ENCODE data around the gene ICAM3. TPM values are rescaled to one million over a fixed set of nuclear protein-coding genes. Genes with fewer than 3 reads are reported as not detected.
A peak's percentile ranks its signal among the peaks of the same experiment; 100 is the strongest.

Gene ICAM3
- total RNA-seq, 1 experiment from 2014 or later, result 7.9 TPM

DNA sequence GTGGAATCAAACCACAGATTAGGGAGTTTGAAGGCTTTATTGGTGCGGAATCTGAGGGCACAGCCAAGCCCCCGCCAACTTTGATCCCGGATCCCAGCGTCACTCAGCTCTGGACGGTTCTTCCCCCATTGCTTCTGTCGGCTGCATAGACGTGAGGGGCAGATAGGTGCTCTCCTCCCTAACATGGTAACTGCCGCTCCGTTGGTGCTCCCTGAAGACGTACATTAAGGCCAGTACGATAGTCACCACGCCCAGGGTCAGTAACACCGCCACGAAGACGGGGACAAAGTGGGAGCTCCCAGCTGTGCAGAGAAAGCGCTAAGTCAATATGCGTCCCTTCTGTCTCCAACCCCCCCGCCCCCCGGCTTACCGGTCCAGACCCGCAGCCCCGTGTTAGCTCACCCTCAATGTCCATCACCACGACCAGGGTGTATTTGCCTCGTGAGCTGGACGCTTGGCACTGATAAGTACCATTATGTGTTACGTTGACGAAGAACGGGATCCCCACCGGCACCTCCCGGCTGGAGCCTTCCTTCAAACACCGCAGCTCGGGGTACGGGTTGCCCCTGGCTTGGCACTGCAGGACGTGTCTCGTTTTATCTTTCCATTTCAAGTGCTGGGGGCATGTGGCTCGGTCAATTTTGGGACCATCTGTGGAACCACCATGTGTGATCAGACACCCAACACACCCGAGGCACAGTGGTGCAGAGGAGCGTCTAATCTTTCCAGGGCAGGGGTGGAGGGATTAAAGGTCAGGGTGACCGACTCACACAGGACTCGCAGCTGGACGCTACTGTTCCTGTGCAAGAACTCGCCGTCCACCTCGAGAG lies 5.5 kb downstream of the ICAM3 start:
- Mint-ChIP-seq H3K4me3 (ENCODE audit: unreplicated experiment) (peak overlapping the region; percentile 95), H3K27me3 (ENCODE audit: insufficient read depth, unreplicated experiment) (no peaks in the 10 kb centered on the region), H3K27ac (ENCODE audit: low read depth, unreplicated experiment) (peak overlapping the region; percentile 89), H3K9me3 (ENCODE audit: unreplicated experiment) (no peaks in the 10 kb centered on the region), H3K4me1 (ENCODE audit: insufficient read depth, unreplicated experiment) (no peaks in the 10 kb centered on the region), H3K36me3 (ENCODE audit: insufficient read depth, unreplicated experiment) (peaks cover 18% of the 10 kb centered on the region)
- TF ChIP-seq, protein P1, sequence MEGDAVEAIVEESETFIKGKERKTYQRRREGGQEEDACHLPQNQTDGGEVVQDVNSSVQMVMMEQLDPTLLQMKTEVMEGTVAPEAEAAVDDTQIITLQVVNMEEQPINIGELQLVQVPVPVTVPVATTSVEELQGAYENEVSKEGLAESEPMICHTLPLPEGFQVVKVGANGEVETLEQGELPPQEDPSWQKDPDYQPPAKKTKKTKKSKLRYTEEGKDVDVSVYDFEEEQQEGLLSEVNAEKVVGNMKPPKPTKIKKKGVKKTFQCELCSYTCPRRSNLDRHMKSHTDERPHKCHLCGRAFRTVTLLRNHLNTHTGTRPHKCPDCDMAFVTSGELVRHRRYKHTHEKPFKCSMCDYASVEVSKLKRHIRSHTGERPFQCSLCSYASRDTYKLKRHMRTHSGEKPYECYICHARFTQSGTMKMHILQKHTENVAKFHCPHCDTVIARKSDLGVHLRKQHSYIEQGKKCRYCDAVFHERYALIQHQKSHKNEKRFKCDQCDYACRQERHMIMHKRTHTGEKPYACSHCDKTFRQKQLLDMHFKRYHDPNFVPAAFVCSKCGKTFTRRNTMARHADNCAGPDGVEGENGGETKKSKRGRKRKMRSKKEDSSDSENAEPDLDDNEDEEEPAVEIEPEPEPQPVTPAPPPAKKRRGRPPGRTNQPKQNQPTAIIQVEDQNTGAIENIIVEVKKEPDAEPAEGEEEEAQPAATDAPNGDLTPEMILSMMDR (IDR thresholded peaks at IDR 0.05; ENCODE audit: unreplicated experiment), result no peak
- intact Hi-C loops (cut with micrococcal nuclease), result loop anchor here (2.0 to 5.0 kb wide), 2 partner anchors 45 to 48 kb away; partner anchors contain the start of genes ICAM5 and TYK2
- POLR2A ChIA-PET, result interaction anchor here (0.5 to 3.5 kb wide), 30 partner anchors 9 to 1225 kb away, joined by 3 to 51 read pairs (median 4); partner anchors contain the start of genes CDC37, ELOF1, FDX2 and ICAM4
- DNase-seq (ENCODE audit: unreplicated experiment), result peak; percentile 26
- BruUV-seq (replicated peaks), result TSS peak; percentile 53
- CTCF ChIA-PET, result interaction anchor here (0.6 to 2.1 kb wide), 12 partner anchors 12 to 142 kb away, joined by 3 to 14 read pairs (median 4); no protein-coding TSS in a partner anchor

DNA sequence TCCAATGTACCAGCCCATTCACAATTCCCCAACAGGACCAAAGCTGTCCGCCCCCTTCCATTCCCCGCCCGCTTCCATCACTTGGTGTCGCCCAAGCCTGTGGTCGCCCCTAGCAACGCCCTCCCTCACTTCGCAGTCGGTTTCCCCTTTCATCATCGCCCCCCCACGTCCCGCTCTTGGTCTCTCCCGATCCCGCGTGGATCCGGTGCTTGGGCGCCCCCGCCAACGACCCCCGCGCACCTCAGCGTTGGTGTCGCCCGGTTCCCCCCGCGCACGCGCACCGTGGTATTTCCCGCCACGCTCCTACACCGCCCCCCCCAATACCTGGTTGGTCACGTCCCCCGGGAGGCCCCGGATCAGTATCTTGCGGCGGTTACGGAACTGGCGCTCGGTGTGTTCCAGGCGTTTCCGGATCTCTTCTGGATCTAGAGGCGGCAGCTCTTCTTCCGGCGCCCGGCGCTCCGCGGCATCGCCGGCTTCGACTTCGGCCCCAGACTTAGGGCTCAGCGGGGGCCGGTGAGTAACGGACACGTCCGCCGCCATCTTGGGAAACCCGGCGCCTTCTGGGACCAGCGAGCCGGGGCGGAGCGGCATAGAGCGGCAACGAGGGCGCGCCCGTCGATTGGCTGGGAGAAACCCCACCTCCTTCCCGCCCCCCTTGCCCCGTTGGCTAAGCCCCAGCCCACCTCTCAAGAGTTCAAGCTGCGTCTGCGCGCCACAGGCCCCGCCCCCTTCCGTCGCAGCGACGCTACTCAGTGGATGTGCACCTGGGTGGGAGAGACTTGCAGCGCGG lies 6.3 kb downstream of the ICAM3 start, which contains the start of gene RAVER1:
RAVER1 (minus strand) TSS at position 565 of the 793 bp plus-strand sequence; CDS start at position 543, 22 bp downstream.
- Mint-ChIP-seq H3K4me3 (ENCODE audit: unreplicated experiment) (peak within 1 kb of the TSS; percentile 95), H3K4me1 (ENCODE audit: insufficient read depth, unreplicated experiment) (no peaks in the 10 kb centered on the region), H3K36me3 (ENCODE audit: insufficient read depth, unreplicated experiment) (peaks cover 22% of the 10 kb centered on the region), H3K27ac (ENCODE audit: low read depth, unreplicated experiment) (peak within 1 kb of the TSS; percentile 89), H3K27me3 (ENCODE audit: insufficient read depth, unreplicated experiment) (no peaks in the 10 kb centered on the region), H3K9me3 (ENCODE audit: unreplicated experiment) (no peaks in the 10 kb centered on the region)
- TF ChIP-seq, protein P1 (IDR thresholded peaks at IDR 0.05; ENCODE audit: unreplicated experiment), result no peak
- ChIA-PET CTCF (interaction anchor here (0.6 to 2.1 kb wide), 4 partner anchors 13 to 143 kb away, joined by 3 to 14 read pairs (median 6); no protein-coding TSS in a partner anchor), POLR2A (interaction anchor here (0.7 to 3.5 kb wide), 21 partner anchors 8 to 520 kb away, joined by 3 to 51 read pairs (median 5); partner anchors contain the start of genes CDC37, FDX2, ICAM4 and ICAM5)
- intact Hi-C loops (cut with micrococcal nuclease), result loop anchor here (2.0 to 5.0 kb wide), 2 partner anchors 44 to 49 kb away; partner anchors contain the start of genes ICAM5 and TYK2
- BruUV-seq (replicated peaks), result TSS peak; percentile 48
- DNase-seq (ENCODE audit: unreplicated experiment), result peak; percentile 98

DNA sequence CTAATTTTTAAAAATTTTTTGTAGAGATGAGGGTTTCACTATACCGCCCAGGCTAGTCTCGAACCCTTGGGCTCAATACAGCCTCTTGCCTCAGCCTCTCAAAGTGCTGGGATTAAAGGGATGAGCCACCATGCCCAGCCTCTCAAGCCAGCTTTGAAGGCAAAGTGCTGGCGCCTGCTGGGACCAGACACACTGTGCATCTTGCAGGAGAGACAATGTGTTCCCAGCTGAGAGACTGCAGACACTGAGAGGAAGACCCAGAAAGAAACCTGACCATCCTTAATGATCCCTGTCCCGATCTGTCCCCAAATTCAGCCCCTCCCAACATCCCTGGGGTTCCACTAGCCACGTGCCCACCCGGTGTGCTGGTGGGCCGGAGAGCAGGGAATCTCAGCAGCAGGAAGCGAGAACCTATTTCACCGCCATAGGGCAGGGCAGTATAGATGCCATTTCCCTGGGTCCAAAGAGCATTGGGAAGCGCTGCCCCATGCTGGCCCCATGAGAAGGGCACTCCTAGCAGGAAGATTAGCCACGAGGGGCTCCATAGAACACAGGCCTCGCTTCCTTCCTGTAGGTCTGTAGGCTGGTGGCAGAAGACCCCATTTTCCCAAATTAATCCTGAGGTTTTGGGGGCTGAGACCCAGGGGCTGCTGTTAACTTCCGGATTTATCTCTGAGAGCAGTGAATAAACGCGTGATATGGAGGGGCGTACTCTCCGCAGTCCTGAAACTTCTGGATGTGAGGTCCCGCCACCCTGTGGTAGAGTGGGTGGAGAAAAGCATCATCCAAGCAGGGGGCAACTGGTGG lies 7.1 kb downstream of the ICAM3 start:
- peak overlapping the region; percentile 89 for H3K27ac Mint-ChIP-seq (ENCODE audit: low read depth, unreplicated experiment)
- TF ChIP-seq, protein P1 (IDR thresholded peaks at IDR 0.05; ENCODE audit: unreplicated experiment), result no peak
- no TSS peak for BruUV-seq (replicated peaks)
- peak overlapping the region; percentile 95 for H3K4me3 Mint-ChIP-seq (ENCODE audit: unreplicated experiment)
- H3K27me3 Mint-ChIP-seq (ENCODE audit: insufficient read depth, unreplicated experiment), result no peaks in the 10 kb centered on the region
- POLR2A ChIA-PET, result interaction anchor here (0.6 to 3.5 kb wide), 16 partner anchors 14 to 799 kb away, joined by 3 to 51 read pairs (median 6); partner anchors contain the start of genes CDC37, FDX2, ICAM4 and ICAM5
- intact Hi-C loops (cut with micrococcal nuclease), result loop anchor here (2.0 to 5.0 kb wide), 2 partner anchors 44 to 50 kb away; partner anchors contain the start of genes ICAM5 and TYK2
- no peaks in the 10 kb centered on the region for H3K9me3 Mint-ChIP-seq (ENCODE audit: unreplicated experiment)
- CTCF ChIA-PET, result interaction anchor here (0.6 to 1.4 kb wide), 9 partner anchors 12 to 507 kb away, joined by 3 to 5 read pairs (median 3); partner anchors contain the start of gene ICAM1
- no peak for DNase-seq (ENCODE audit: unreplicated experiment)
- peaks cover 30% of the 10 kb centered on the region for H3K36me3 Mint-ChIP-seq (ENCODE audit: insufficient read depth, unreplicated experiment)
- no peaks in the 10 kb centered on the region for H3K4me1 Mint-ChIP-seq (ENCODE audit: insufficient read depth, unreplicated experiment)

Measured in MCF 10A (cell line).